HG02588 (cell line): ENCODE data around the gene GSC2.
A peak's percentile ranks its signal among the peaks of the same experiment; 100 is the strongest.

Source experiments
- ATAC-seq: cut with Tn5 transposase; IDR thresholded peaks from one replicate; pipeline ENCODE4 v1.9.1; 2021; ENCODE audit warnings: mild to moderate bottlenecking, moderate library complexity; ENCODE audit not compliant: unreplicated experiment

Gene GSC2

DNA sequence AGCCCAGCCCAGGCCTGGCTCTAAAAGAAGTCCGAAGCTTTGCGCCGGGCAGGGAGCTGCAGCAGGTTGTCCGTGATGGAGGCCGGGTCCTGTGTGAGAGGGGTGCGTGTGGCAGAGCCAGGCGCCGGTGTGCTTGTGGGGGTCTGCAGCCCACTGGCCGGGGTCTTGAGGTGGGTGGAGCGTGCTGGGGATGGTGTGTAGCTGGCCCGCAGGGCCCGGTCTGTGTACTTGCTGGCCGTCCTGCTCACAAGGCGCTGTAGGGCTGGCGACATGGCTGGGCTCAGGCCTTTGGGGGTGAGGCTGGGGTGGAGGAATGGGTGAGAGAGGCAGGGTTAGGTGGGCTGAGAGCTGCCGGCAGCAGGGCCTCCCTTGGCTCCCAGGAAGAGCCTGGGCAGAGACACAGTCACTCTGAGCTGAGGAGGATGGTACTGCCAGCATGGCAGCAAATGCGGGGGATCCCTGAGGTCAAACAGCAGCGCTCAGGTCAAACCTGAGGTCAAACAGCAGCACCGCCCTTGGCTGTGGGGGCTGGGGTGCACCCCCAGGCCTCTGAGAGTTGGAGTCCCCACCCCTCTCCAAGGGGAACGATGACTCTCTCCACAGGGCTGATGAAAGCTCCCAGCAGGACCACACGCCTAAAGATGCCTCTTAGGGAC lies 15.8 kb downstream of the GSC2 start:
- ATAC-seq, result no peak

GRCh38 chr22:19133561-19133960 lies 16.5 kb downstream of the GSC2 start:
- no peak for ATAC-seq

- ATAC-seq, result no peak
Measured at GRCh38 chr22:19132693-19133400, 17.2 kb downstream of the GSC2 start.

DNA sequence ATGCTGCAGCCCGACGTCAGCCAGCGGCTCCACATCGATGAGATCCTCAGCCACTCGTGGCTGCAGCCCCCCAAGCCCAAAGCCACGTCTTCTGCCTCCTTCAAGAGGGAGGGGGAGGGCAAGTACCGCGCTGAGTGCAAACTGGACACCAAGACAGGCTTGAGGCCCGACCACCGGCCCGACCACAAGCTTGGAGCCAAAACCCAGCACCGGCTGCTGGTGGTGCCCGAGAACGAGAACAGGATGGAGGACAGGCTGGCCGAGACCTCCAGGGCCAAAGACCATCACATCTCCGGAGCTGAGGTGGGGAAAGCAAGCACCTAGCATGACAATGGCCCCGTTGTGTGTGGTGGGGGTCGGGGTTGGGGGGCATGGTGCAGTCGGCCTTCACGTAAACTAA lies 17.9 kb downstream of the GSC2 start:
- no peak for ATAC-seq

GRCh38 chr22:19131685-19132015 lies 18.4 kb downstream of the GSC2 start:
- no peak for ATAC-seq

DNA sequence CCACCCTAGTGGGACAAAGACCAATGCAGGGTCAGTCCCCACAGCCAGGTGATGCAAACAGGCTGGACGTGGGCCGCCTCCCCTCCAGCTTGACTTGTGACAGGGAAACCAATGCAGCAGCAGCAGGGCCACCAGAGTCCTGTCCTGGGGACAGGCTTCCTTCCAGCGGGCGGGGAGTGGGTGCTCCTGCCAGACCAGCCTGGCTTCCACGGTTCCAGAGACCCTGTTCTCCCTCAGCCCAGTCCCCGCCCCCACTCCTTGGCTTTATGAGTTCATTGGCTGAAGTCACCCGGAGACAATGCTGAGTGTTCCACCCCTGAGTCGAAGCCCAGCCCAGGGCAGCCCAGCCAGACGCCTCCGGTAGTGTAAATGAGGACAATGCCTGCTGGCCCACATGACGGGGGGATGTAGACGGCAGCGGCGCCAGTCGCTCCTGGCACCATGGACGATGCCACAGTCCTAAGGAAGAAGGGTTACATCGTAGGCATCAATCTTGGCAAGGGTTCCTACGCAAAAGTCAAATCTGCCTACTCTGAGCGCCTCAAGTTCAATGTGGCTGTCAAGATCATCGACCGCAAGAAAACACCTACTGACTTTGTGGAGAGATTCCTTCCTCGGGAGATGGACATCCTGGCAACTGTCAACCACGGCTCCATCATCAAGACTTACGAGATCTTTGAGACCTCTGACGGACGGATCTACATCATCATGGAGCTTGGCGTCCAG lies 19.0 kb downstream of the GSC2 start, which contains the start of gene TSSK2:
Gene TSSK2, plus strand, starts transcription at position 350 of the 726 bp plus-strand sequence. Its CDS starts 92 bp downstream, at position 442.
- no peak for ATAC-seq

DNA sequence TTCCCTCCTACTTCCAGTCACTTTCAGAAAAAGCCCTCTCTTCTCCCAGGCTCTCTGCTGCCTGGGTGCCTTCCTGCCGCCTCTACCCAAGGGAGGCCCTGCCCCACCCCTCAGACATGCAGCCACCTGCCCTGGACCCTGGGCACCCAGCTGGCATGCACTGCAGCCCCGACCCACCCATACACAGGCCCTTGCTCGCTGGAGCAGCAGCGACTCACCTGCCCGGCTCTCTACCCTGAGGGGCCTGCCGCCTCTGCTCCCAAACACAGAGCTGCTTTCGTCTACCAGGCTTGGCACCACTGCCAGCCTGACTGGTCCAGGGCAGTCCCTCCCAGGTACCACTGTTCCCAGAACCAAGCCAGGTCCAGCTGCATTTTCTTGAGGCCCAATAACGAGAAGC lies 20.2 kb downstream of the GSC2 start:
- no peak for ATAC-seq

GRCh38 chr22:19128946-19129727 lies 21.0 kb downstream of the GSC2 start:
- no peak for ATAC-seq

- ATAC-seq, result no peak
Measured at GRCh38 chr22:19128009-19128401, 22.1 kb downstream of the GSC2 start.

- no peak for ATAC-seq
Measured at GRCh38 chr22:19127329-19128008, 22.6 kb downstream of the GSC2 start.

DNA sequence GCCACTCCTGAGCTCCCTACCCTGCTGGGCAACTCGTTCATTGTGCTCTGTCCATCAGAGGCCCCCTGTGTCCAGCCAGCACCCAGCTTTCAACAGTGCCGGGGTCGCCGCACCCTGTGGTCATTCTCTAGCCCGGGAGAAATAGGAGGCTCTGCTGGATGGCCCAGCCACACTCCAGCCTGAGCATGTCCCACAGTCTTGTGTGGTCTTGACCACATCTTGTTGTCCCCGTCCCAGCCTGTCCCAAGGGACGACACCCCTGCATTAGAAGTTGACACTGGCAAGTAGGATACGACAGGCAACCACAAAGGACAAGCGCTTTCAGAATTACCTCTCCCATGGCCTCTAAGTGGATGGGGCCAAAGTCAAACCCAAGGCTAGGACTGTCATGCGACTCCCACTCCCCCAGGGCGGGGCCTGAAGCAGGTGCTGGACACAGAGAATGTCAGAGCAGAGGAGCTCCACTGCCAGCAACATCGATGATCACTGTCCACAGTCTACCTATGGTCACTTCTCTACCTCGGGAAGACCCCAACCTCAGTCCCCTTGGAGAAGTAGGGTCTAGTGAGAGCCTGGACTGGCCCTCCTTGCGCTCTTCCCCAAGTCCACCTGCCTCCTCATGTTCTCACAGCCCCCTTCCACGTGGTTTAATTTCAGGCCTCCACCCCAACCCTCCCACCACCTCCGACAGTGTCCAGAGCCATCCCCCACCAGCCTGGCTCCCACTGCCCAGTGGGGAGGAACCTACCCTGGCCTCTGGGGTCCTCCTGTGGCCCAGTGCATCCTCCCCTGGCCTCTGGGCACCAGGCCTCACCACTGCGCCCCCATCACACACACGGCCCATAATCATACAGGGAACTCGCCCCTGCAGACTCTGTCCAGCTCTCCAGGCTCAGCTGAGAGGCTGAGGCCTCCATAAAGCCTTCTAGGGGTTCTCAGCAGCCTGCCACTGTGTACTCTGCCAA lies 23.5 kb downstream of the GSC2 start:
- no peak for ATAC-seq

- ATAC-seq, result no peak
Measured at GRCh38 chr22:19125474-19126308, 24.4 kb downstream of the GSC2 start.

GRCh38 chr22:19125011-19125410 lies 25.1 kb downstream of the GSC2 start:
- no peak for ATAC-seq

GRCh38 chr22:19124377-19124776 lies 25.7 kb downstream of the GSC2 start:
- no peak for ATAC-seq

GRCh38 chr22:19123936-19124335 lies 26.2 kb downstream of the GSC2 start:
- ATAC-seq, result no peak

- ATAC-seq, result no peak
Measured at GRCh38 chr22:19122752-19123492, 27.2 kb downstream of the GSC2 start.

- peak; percentile 80 for ATAC-seq
Measured at GRCh38 chr22:19122143-19122751, 27.8 kb downstream of the GSC2 start, which contains the start of gene DGCR2. Gene DGCR2 (minus strand): TSS chr22:19122412. CDS start chr22:19122206, 206 bp downstream.
